Stimulated activated CD4-positive, alpha-beta T cell treated with anti-CD3 and anti-CD28 coated beads, Interleukin-15, amount 100 ng/mL, for 48 hours (primary cell): ENCODE measurements around the gene PKDCC.
"Not testable (repeated sequence)": the region's sequence is repeated elsewhere in the genome, so short reads cannot be mapped to it uniquely, and the experiment has no call there.

Source experiments
- DNase-seq, 2 donors: peaks; one replicate each; pipeline ENCODE4 v3.0.0-alpha.2; 2020; ENCODE audit warnings: low read depth in 2 of 2

The PKDCC gene

DNA sequence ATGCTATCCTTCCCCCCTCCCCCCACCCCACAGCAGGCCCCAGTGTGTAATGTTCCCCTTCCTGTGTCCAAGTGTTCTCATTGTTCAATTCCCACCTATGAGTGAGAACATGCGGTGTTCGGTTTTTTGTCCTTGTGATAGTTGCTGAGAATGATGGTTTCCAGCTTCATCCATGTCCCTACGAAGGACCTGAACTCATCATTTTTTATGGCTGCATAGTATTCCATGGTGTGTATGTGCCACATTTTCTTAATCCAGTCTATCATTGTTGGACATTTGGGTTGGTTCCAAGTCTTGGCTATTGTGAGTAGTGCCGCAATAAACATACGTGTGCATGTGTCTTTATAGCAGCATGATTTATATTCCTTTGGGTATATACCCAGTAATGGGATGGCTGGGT, 17.9 kb downstream of the PKDCC start:
- DNase-seq, result not testable (repeated sequence)

DNA sequence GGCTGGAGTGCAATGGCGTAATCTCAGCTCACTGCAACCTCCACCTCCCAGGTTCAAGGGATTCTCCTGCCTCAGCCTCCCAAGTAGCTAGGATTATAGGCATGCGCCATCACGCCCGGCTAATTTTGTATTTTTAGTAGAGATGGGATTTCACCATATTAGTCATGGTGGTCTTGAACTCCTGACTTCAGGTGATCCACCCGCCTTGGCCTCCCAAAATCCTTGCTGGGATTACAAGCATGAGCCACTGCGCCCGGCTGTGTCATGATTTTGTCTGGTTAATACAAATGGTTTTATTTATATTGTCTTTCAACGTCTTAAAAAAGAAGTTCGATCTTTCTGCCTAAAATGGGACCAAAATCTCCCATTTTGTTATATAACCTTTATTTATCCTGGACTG, 19.2 kb downstream of the PKDCC start:
- DNase-seq, result not testable (repeated sequence)

DNA sequence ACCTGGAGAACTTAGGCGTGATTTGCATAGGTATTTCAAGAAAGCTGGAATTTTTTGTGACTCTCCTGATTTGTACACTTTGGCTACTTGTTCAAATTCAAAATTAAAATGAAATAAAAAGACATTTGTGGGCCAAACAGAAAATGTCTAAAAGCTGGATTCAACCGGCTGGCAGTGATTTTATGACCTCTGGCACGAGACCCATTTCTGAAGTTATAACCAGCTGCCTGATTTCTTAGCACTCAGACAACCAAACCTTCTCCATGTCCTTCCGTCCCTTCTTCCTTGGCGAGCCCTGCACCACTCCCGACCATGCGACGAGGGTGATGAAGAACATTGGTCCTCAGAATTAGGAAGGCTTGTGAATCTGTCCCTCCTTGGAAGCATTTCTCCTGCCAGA, 19.7 kb downstream of the PKDCC start:
- no peak for DNase-seq

DNA sequence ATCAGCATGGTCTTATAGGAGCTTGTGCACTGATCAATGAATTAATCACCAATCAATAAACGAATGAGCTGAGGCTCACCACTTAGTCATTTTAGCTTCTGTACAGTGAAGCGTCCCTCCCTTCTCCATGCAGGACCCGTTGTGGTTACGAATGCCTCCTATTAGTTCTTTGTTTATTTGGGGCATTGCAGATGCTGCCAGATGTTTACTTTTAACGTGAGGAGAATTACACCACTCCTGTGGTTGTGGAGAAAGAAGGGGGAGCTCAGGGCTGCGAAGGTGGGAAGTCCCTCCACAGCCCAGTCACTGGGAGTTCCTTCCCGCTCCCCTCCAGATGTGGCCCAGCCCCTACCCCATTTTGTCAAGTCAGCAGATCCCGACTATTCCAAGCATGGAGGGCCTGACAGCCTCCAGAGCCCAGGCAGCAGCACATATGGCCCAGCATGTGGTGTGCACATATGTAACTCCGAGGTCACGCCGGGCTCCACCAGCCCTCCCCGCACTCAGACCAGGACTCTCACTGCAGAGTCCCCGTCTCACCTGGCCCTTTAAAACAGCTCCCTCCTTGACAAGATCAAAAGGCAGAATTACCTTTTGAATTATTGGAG, 20.9 kb downstream of the PKDCC start:
- no peak for DNase-seq

DNA sequence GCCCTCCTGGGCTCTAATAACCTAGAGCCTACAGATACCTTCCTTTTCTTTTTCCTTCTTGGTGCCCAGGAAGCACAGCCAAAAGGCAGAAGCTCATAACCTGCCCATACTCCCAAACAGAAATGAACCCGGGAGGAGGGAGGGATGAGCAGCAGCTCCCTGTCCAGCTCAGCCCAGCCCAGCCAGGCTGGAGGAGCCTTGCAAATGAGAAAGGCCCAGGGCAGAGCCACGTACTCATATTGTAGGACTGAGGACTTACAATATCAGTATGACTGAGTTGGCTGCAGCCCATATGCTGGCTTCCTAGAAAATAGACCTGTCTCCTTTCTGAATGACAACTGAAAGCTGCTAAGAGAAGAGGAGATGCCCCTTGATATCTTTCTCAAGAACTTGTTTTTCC, 21.7 kb downstream of the PKDCC start:
- DNase-seq, result no peak

DNA sequence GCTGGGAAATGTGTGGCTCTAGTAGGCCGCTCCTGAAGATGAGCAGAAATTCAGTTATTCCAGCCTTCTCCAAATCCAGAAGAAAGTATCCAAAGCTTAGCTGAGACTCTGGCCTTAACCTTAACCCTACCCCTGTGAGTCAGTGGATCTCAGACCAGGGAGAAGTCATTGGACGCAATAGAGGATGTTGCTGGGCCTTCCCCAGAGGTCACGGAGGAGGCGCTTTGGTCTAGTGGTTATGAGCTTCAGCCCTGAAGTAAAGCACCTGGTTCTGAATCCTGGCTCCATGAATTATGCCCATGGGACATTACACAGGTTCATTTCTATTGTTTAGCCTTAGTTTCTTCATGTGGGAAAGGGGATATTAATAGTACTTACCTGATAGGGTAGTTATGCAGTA, 24.0 kb downstream of the PKDCC start:
- no peak for DNase-seq

DNA sequence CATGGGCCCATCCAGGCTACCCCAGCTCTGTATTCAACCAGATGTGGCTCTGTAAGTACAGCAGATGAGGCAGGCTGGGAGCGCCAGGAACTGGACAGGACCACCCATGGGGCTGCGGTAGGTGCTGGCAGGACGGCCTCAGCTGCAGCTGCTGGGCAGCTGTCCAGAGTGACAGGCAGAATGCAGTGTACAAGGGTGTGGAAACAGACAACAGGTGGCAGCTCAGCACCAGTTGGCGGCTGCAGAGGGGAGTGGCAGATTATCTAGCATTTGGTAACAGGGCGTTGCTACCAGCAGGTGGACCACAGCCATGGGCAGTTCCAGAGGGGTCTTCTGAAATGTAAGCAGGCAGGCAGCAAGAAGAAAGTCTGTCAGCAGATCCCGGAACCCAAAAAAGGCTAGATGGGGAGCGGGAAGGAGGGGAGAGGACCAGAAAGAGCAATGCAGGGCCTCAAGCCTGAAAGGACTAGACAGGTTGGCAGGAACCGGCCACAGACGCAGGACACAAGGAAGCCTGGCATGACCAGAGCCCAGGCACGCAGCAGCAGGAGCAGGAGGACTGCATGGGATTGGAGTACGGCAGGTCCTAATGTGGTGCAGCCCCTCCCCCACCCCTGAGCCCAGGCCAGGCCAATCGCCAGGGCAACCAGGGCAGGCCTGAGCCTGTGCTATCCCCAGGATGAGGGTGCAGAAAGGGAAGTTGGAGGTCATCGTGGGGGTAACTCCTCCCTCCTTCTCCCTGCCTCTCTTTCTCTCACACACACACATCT, 24.7 kb downstream of the PKDCC start:
- DNase-seq, result no peak

DNA sequence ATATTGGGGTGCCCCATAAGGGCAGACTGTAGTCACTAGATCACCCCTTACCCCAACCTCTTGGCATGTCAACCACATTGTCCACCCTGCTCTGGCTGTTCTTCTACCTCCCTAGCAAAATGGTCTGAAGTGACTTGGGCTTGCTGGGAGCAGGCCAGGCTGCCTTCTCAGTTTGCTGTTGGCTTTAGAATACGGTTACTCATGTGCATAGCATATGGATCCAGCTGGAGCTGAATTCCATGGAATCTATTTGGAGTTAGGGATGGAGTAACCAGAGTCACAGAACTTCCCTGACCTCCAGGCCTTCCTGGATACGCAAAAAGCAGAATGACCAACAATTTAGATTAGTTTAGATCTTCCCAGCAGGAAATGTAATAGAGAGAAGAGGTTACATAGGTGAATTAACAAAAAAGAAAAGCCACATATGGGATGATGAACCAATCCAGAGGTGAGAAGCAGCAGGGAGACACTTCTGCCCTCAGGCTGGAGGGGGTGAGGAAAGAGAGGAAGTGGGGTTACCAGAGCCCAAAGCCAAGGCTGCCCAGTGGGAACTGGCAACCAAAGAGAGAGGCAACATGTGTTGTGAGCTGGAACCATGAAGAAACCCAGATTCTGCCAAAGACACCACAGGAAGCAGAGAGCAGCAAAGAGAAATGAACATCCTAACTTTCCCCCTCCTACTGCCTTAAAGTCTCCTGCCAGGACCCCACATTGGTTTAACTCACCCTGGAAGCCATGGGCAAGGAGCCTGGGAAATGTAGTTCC, 26.1 kb downstream of the PKDCC start:
- DNase-seq, result no peak

DNA sequence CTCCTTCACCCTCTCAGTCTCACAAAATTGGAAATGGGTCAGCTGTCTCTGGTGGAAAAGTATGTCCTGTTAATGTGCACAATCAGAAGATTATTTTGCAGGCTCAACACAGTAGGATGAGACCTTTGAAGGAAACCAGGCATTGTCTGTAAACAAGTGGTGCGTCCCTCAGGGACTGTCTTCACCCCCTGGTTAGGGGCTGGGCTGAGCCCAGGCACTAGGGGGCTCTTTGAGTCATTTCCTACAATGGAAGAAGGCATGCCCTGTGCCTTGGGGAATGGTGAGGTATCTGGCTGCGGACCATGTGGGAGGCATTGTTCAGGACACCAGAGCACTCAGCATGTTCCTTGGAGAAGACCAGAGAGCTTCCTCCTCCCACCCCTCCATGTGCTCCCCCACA, 26.8 kb downstream of the PKDCC start:
- DNase-seq, result no peak

DNA sequence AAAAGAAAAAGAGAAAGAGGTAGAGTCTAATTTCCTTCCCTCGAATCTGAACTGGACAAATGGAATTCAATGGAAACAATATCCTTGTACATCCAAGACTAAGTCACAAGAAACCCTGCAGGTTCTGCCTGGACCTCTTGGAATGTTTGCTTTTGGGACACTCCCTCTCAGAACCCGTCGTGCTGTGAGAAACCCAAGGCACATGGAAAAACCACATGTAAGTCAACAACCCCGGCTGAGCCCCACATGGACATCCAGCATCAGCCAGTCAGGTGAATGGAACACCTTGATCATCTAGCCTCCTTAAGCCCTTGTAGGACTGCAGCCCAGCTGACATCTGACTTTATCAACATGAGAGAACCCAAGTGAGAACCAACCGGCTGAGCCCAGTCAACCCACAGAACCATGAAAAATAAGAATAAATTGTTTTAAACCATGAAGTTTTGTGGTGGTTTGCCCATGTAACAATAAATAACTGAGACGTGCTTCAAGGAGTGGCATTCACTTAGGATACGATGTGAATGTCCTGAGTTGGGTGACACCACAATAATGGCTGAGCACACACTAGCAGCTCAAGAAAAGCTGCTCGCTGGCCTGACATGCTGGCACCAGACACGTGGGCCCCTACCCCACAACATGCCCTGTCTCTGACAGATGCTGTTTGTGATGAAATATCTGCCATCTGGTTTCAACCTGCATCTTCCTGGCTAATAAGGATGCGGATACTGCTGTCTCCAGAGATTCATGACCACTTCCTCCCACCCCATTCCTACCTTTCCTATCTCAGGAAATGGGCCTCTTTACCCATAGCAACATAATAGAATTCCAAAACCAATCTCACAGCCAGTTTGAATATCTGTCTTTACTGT, 28.8 kb downstream of the PKDCC start:
- DNase-seq, result no peak

DNA sequence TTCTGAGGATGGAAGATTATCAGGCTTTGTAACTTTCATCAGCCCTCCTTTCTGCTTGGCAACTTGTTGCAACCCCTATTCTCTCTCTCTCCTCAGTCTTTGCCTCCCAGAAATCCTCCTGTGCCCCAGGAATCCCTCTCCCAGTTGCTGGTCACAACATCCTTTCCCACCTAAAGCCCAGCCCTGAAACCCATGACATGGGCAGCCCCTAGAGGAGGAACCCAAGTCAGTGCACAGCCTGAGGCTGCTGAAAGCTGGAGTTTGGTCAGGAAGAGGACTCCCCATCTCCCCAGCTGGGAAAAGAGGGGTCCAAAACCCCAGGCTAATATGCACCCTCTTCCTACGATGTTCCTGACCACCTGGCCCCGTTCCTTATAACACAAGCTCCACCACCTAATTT, 29.5 kb downstream of the PKDCC start:
- no peak for DNase-seq

DNA sequence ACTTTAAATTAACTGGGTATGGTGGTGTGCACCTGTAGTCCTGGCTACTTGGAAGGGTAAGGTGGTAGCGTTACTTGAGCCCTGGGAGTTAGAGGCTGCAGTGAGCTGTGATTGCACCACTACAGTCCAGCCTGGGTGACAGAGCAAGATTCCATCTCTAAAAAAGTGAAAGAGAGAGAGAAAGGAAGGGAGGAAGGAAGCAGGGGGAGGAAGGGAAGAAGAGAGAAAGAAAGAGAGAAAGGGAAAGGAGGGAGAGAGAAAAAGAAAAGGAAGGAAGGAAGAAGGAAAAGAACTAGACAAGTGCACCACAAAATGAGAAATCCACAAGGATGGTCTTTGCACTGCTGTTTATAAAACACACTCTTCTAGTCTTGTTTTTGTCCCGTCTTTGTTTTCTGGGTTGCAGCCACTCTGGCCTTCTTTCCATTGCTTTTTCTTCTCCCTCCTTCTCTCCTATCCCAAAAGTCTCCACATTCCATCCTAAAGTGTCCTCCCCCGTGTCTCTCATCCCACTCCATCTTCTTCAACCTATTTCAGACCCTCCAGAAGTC, 32.0 kb downstream of the PKDCC start:
- no peak for DNase-seq

DNA sequence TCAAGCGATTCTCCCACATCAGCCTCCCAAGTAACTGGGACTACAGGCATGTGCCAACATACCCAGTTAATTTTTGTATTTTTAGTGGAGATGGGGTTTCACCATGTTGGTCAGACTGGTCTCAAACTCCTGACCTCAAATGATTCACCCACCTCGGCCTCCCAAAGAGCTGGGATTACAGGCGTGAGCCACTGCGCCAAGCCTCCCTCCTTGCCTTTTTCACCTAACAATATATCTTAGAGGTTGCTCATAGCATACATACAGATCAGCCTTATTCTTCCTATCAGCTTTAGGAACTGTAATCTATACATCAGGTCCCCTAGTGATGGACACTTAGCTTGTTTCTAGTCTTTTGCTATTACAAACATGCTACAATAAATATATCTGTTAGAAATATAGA, 33.3 kb downstream of the PKDCC start:
- DNase-seq, result not testable (repeated sequence)

DNA sequence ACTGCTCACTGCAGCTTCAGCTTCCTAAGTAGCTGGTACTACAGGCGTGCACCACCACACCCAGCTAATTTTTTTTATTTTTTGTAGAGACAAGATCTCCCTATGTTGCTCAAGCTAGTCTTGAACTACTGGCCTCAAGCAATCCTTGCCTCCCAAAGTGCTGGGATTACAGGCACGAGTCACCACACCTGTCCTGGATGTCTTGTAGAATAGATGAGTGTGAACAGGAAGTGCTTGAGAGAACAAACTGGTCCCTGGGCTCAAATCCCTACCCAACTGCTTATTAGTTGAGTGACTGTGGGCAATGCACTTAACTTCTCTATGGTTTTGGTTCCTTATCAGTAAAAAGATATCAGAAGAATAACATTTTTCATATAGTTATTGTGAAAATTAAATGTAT, 34.2 kb downstream of the PKDCC start:
- no peak for DNase-seq

DNA sequence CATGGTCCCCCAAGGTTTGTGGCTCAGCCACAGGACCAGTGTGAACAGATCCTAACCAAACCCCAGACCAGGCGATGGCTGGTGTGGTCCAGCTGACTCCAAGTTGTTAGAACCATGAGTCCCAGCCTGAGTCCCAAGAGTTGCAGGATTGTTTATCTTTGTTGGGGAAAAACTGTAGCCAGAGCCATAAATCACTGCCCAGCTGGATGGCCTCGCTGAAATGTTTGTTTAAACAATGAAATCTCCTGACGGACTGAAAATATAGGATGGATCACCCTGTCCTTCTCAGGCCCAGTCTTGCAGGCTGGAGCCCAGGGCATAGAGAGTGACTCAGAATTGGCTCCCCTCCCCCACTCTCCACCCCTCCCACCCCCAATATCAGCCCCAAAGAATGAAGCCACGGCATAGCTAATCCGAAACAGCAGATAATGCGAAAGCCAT, 36.4 kb downstream of the PKDCC start:
- DNase-seq, result no peak

DNA sequence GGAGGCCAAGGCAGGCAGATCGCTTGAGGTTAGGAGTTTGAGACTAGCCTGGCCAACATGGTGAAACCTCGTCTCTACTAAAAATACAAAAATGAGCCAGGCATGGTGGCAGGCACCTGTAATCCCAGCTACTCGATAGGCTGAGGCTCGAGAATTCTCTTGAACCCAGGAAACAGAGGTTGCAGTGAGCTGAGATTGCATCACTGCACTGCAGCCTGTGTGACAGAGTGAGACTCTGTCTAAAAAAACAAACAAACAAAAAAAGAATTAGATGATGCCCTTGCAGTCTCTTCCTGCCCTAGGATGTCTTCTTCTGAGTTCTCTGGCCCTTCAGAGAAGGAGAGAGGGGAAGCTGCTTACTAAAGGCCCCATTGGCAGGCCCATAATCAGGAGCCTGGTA, 37.2 kb downstream of the PKDCC start:
- DNase-seq, result not testable (repeated sequence)

DNA sequence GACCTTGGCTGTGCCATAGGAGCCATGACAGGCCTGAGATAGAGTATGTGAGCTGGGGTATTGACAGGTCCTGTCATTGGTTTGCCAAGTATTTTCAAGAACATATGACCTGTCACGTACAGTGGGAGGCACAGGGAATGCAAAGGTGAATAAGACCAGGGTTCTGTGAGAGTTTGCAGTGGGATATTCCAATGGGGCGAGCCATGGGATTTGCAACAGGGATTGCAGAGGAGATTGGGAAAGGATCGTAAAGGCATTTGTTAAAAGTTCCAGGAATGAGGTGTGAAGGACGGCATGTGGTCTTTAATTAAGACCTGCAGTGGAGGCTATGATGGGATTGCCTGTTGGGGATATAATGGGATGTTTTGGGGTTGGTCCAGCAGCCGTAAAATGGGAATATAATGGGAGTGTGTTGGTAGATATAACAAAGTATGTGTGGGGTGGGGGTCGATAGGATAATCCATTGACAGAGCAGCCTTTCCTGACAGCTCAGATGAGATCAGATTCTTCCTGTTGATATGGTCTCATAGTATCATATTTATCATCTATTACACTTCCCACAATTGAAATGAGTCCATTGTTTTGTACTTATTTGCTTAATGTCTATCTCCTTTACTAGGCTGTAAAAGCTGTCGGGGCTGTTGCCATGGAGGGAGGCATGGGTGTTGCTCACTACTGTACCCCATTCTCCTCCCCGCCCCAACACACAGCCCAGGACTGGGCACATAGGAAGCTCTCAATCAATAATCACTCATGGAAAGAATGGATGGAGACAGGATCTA, 38.1 kb downstream of the PKDCC start:
- no peak for DNase-seq

DNA sequence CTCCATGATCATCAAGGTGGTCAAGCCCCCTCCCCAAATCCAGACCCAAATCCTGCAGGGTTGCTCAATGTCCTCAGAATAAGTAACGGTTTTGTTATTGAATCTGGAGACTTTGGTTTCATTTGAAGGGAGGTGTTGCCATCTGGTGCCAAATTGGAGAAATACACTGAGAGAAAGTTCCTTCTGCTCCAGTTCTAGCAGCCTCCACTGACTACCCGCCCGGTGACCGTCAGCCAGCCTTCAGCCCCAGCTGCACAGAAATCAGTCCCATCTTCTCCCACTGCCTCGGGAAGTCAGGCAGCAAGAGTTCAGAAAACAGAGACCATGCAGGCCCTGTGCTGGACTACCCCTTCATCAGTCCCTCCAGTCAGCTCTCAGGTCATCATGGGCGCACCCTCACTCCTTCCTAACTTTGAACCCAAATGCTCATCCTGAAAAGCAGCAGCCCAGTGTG, 38.7 kb downstream of the PKDCC start:
- peak in 1 of 2 donors; percentile 26 for DNase-seq

DNA sequence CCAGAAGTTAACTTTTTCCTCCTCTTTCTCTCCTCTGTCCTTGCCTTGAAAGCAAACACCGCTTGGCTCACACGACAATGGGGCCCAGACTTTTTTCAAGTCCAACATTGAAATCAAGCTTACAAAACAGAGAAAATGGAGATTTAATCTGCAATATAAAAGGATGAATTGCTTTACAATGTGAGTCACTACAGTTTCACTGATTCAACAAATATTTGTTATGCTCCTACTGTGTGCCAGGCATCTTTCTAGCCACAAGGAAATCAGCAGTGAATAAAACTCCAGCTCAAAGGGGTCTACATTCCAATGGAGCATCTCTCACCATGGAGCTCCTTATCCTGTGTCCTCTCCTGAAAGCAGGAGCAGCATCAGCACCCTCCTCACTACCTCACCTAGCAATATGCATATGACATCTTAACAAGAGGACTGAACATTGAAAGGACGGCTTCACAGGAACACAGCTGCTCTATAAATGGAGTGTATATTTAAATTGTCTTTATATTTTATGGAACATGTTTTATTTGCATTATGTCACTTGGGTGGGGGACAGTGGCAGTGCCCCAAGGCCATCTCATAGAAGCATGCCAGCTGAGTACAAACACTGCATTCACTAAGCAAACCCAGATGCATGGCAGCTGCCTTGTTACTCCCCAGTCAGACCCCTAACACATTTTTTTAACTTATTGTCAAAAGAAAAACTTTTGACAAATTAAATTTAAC, 39.5 kb downstream of the PKDCC start:
- DNase-seq, result no peak

DNA sequence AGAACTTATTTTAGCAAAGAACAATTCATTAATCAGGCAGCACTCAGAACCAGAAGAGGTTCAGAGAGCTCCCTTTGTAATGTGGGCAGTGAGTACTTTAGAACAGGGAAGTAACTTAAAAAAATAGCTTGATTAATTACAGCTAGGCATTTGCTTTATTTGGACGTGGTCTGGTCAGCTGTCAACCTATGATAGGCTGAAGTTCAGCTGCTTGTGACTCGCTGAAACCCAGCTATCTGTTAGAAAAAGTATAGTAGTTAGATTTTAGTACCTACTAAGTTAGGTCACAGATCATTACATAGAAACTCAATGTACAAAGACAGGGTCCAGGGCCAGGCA, 40.0 kb downstream of the PKDCC start:
- no peak for DNase-seq
